GM19193 (cell line): Measurements from ENCODE around the gene CACNG6.

Experiments used
- POLR2A ChIP-seq: IDR thresholded peaks from 4 replicates; pipeline ENCODE4 v1.6.1; 2011; ENCODE audit not compliant: insufficient read depth, insufficient read length; ENCODE audit errors: extremely low read depth

The CACNG6 gene

GRCh38 chr19:53982611-53983010 is 8.8 kb upstream of the CACNG6 start:
- no peak for TF ChIP-seq POLR2A

- TF ChIP-seq POLR2A = no peak
Observed at GRCh38 chr19:53983457-53984289, 7.8 kb upstream of the CACNG6 start.

GRCh38 chr19:53985863-53986262 is 5.6 kb upstream of the CACNG6 start:
- TF ChIP-seq POLR2A = no peak

DNA sequence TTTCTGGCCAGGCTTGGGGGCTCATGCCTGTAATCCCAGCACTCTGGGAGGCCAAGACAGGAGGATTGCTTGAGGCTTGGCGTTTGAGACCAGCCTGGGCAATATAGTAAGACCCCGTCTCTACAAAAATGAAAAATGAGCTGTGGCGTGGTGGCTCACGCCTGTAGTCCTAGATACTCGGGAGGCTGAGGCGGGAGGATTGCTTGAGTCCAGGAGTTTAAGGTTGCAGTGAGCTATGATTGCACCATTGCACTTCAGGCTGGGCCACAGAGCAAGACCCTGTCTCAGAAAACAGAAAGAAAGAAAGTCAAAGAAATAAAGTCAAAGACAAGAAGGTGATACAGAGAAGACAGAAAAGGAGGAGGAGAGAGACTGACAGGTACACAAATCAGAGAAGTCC is 2.5 kb upstream of the CACNG6 start:
- TF ChIP-seq POLR2A = no peak

- no peak for TF ChIP-seq POLR2A
Observed at GRCh38 chr19:53989600-53990533, 1.6 kb upstream of the CACNG6 start.

- no peak for TF ChIP-seq POLR2A
Observed at GRCh38 chr19:53992211-53992610, 774 bp downstream of the CACNG6 start.

DNA sequence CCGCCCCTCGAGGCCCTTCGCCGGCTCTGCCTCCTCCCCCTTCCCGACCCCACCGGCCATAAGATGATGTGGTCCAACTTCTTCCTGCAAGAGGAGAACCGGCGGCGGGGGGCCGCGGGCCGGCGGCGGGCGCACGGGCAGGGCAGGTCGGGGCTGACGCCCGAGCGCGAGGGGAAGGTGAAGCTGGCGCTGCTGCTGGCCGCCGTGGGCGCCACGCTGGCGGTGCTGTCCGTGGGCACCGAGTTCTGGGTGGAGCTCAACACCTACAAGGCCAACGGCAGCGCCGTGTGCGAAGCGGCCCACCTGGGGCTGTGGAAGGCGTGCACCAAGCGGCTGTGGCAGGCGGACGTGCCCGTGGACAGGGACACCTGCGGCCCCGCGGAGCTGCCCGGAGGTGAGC is 1.4 kb downstream of the CACNG6 start:
- no peak for TF ChIP-seq POLR2A

GRCh38 chr19:53993448-53993847 is 2.0 kb downstream of the CACNG6 start:
- TF ChIP-seq POLR2A = no peak

GRCh38 chr19:53994811-53995210 is 3.4 kb downstream of the CACNG6 start:
- TF ChIP-seq POLR2A = no peak

GRCh38 chr19:53998223-53998622 is 6.8 kb downstream of the CACNG6 start:
- TF ChIP-seq POLR2A = no peak

- no peak for TF ChIP-seq POLR2A
Observed at GRCh38 chr19:53999694-54000093, 8.3 kb downstream of the CACNG6 start.

- TF ChIP-seq POLR2A = no peak
Observed at GRCh38 chr19:54001496-54001895, 10.1 kb downstream of the CACNG6 start.

DNA sequence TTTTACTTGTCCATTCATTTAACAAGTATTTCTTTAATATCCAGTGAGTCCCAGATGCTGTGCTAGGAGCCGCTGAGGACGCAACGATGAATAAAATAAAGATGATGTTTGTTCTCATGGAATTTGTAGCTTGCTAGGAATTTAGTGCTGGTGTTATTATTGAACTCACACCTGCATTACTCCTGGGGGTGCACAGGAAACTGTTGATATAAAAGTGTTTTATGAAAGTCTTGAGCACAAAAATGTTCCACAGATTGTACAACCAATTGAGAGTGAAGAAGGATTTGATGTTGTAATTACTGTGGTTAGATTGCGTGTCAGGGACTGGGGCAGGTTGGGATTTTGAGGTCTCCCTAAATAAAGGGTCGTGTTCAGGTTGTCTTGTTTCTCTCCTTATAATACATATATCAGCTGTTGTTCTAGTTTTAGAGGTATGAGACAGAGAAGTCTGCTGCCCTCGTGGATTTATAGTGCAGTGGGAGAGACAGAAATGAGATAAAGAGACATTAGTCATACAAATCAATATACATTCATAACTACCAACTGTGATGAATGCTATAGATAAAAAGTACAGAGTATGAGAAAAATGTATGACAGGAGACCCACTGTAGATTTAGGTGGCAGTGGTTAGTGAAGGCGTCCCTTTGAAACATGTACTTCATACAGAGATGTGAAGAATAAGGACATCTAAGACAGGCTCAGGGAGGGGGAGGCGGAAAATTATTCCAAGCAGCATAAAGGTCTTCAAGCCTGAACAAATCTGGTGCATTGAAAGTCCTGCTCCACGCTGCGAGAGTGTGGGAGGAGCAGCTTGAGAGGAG is 11.3 kb downstream of the CACNG6 start:
- no peak for TF ChIP-seq POLR2A

GRCh38 chr19:54009440-54009839 is 18.0 kb downstream of the CACNG6 start:
- TF ChIP-seq POLR2A = no peak

GRCh38 chr19:54010474-54010873 is 19.0 kb downstream of the CACNG6 start:
- TF ChIP-seq POLR2A = no peak
